Measurements from ENCODE around the gene RNF150.

GRCh38 chr4:141036786-141037185 lies 96.5 kb downstream of the RNF150 start:
- TF ChIP-seq, protein P1, sequence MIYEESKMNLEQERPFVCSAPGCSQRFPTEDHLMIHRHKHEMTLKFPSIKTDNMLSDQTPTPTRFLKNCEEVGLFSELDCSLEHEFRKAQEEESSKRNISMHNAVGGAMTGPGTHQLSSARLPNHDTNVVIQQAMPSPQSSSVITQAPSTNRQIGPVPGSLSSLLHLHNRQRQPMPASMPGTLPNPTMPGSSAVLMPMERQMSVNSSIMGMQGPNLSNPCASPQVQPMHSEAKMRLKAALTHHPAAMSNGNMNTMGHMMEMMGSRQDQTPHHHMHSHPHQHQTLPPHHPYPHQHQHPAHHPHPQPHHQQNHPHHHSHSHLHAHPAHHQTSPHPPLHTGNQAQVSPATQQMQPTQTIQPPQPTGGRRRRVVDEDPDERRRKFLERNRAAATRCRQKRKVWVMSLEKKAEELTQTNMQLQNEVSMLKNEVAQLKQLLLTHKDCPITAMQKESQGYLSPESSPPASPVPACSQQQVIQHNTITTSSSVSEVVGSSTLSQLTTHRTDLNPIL (CRISPR knock-in tag; IDR thresholded peaks at IDR 0.05; ENCODE audit: low read depth) = no peak
- TF ChIP-seq CSDC2 (CRISPR knock-in tag; IDR thresholded peaks at IDR 0.05) (no peak), PATZ1 (CRISPR knock-in tag; IDR thresholded peaks at IDR 0.05; ENCODE audit: borderline replicate concordance) (no peak), GLIS3 (CRISPR knock-in tag; IDR thresholded peaks at IDR 0.05) (no peak), ZFP30 (CRISPR knock-in tag; IDR thresholded peaks at IDR 0.05) (no peak), ESRRG (CRISPR knock-in tag; IDR thresholded peaks at IDR 0.05) (no peak), TCF4 (CRISPR knock-in tag; IDR thresholded peaks at IDR 0.05; ENCODE audit: borderline replicate concordance) (no peak)

All from SK-N-SH treated with all-trans-retinoic acid at 6 μM for 48 hours (cell line).